ENCODE results near the gene CERS6.
A peak's percentile ranks its signal among the peaks of the same experiment; 100 is the strongest.
"Not testable (repeated sequence)": the region's sequence is repeated elsewhere in the genome, so short reads cannot be mapped to it uniquely, and the experiment has no call there.

Gene CERS6

GRCh38 chr2:168455645-168456520 is at the start of gene CERS6:
Gene CERS6, plus strand, starts transcription at chr2:168456272. Its CDS starts 177 bp downstream, at chr2:168456449.
- DNase-seq: peak; percentile 32 to 73 (median 52)

DNA sequence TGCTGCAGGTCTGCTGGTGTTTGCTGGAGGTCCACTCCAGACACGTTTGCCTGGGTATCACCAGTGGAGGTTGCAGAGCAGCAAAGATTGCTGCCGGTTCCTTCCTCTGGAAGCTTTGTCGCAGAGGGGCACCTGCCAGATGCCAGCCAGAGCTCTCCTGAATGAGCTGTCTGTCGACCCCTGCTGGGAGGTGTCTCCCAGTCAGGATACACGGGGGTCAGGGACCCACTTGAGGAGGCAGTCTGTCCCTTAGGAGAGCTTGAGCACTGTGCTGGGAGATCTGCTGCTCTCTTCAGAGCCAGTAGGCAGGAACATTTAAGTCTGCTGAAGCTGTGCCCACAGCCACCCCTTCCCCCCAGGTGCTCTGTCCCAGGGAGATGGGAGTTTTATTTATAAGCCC is 43.8 kb upstream of the CERS6 start:
- DNase-seq: not testable (repeated sequence)

- peak in 1 of 6 experiments; percentile 1 for DNase-seq
Observed at GRCh38 chr2:168413101-168413500, 43.0 kb upstream of the CERS6 start.

DNA sequence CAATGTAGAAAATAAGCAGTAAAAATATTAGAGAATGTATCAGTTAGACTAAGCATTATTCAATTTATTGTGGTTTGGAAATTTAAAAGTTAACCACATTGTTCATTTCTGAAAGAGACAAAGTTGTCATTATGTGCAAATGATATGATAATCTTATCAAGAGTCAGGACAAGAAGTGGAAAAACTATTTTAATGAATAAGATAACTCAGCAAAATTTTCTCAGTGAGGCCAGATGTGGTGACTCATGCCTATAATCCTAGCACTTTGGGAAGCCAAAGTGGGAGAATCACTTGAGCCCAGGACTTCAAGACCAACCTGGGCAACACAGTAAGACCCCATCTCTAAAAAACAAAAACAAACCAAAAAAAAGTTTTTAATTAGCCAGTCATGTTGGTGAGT is 39.5 kb upstream of the CERS6 start:
- no peak for DNase-seq

DNA sequence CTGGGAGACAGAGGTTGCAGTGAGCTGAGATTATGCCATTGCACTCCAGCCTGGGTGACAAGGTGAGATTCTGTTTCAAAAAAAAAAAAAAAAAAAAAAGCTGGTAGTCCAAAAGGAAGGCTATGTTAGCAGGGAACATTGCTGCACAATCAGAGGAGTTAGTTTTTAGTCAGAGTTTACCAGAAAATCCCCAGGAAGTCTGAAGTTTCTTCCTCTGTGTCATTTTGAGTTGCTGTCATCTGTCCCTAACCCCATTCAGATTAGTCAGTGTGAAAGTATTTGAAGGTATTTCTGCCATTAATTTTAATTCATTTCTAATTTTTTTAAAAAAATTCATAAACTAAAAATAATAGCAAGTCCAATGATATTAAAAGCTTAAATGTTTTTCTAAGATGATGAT is 33.5 kb upstream of the CERS6 start:
- no peak for DNase-seq

- no peak for DNase-seq
Observed at GRCh38 chr2:168424112-168424951, 31.7 kb upstream of the CERS6 start.

DNA sequence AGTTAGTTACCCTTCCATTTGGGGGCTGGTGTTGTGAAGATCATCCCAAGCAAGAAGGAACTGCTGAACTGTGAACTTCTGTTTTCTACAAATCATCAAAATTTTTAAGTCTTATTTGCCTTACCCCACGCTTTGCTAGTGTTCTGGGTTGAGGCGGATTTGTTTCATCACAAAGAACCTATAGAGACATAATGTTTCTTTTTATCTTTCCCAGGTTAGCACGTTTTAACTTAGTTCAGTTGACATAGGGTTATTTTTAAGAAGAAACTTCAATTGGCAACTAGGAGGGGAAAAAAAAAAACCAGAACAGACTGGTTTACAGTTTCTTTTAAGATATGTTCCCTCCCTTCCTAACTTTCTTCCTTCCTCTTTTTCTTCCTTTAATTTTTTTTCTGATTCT is 31.1 kb upstream of the CERS6 start:
- DNase-seq: no peak

DNA sequence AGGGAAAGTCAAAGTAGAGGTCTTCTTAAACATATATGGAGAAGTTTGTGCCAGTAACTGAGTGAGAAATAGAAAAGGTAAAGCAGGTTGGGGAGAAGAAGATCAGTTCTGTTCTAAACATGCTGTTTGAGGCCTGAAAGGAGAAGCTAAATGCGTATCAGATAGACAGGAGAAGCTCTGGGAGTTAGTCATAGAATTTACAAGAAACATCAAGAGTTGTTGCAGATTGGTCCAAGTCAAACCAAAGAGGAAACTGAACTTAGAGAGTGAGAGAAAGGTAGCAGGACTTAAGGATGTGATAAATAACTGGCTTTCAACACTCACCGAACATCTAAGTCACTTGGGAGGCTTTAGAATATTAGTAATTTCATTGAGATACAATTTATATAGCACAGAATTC is 29.2 kb upstream of the CERS6 start:
- DNase-seq: no peak

DNA sequence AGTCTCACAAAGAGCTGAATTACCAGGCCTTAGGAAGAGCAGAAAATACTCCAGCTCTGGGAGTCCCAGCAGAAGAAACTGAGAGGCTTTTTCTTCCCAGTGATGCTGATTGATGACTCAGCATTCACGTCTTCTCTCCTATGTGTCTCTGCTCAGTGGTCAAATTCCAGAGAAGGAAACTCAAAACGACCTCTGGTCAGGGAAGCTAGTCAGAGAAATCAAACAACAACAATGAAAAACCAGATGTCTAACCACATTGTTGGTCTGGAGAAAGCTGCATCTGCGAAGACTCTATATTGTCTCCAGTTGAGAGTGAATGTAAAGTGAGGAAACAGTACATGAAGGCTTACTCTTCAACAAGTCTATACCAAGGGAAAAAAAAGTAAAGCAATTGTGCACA is 28.6 kb upstream of the CERS6 start:
- DNase-seq: no peak

GRCh38 chr2:168428431-168428830 is 27.6 kb upstream of the CERS6 start:
- no peak for DNase-seq

DNA sequence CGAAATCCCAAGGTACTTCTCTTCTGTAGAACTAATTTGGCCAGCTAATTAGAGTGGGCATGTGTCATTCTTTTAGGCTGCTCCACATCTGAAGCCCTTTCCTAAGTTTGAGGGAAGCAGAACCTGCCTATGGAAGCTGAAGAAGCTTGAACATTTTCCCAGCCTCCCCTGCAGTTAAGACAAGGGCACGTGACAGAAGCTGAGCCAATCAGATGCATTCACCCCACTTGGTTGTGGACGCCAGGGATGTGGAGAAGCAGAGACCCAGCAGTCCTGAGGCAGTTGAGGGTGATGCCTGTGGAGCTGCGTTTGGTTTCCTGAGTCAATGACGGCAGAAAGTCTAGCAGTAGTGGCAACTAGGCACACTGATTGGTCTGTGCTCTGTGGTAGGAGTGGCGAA is 26.1 kb upstream of the CERS6 start:
- DNase-seq: no peak

- no peak for DNase-seq
Observed at GRCh38 chr2:168430431-168430830, 25.6 kb upstream of the CERS6 start.

DNA sequence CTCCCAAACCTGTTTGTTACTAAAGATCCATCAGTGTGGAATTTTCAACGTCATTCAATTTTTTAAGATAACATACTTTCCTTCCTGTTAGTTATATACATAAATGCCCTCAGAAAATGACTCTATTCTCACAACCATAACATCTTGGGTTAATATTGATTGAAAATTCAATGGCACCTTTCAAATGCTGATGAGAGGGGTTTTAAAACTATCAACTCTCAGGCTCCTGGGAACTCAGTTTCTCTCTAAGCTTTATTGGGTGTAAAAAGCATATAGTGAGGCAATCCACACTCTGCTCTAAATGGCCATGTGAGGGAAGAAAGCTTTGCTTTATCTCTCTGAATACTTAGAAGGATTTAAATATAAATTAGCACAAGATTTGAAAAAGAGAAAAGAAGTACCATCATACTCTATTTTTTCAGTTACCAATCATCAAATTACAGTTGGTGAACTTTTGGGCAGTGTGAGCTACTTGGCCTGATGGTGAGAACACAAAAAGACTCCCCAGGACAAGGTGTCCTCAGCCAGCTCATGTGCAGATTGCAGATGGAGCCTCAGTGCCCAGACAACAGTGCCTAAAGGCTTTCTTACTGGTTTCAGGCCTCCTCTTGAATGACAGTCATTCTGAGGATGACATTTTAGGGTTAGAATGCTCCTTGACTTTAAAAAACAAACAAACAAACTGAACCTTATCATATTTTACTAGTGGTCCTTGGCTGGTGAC is 24.6 kb upstream of the CERS6 start:
- no peak for DNase-seq

- DNase-seq: no peak
Observed at GRCh38 chr2:168432100-168432499, 24.0 kb upstream of the CERS6 start.

DNA sequence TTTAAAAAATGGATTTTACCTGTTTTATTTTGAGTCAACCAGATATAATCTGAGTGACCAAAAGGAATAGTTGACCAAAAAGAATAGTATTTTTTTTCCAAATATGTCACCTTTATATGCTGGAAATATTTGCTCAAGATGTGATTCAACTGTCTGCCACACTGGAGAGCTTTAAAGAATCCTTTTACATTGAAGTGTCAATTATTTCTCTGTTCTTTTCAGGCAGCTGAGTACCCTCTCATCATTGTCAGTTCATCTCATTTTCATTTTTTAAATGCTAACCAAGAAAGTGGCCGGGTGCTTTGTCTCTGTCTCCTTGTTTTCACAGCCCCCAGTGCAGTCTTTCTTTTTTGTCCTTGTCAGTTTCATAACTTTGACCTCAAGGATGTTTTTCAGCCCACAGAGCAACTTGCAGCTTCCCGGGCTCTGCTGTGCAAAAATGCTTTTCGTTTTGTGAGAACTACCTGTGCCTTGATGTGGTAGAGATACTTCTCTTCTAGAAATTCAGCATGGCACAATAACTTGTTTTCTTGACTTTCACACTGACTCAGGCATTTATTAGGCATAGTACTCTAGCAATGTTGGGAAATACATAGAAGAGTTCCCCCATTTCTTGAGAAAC is 23.4 kb upstream of the CERS6 start:
- peak in 3 of 6 experiments; percentile 49 to 71 (median 66) for DNase-seq

GRCh38 chr2:168433527-168433926 is 22.5 kb upstream of the CERS6 start:
- DNase-seq: no peak

DNA sequence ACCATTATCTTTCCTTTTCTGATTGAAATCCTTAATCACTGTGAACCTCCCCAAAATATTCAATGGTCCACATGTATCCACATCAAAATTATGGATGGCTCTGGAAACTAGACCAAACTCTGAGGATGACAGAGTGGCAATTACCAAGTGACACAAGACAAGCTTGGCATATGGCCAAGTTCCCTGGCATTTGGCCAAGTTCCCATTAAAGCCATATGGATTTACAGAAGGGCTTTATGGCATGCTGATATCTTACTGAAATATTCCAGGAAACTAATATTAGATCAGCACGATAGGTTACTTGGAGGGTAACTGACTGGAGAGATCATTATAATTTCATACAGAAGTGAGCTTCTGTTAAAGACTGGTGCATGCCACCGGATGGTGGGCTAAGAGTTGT is 21.9 kb upstream of the CERS6 start:
- DNase-seq: peak in 1 of 6 experiments; percentile 3

DNA sequence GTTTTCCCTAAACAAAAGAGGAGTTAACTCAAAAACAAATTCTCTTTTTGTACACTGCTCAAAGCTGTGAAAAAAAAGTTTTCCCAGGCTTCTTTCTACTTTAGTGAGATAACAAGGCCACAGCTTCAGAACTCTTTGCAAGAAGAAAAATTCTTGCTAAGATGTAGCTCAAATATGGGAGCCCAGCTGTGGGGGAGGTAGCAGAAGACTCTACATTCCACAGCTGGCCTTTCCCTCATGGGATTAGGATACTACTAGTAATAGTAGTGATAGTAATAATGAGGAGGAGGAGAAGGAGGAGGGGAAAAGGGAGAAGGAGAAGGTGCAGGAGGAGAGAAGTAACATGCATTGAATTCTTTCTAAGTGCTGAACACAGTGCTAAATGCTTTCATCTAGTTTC is 19.2 kb upstream of the CERS6 start:
- DNase-seq: no peak

DNA sequence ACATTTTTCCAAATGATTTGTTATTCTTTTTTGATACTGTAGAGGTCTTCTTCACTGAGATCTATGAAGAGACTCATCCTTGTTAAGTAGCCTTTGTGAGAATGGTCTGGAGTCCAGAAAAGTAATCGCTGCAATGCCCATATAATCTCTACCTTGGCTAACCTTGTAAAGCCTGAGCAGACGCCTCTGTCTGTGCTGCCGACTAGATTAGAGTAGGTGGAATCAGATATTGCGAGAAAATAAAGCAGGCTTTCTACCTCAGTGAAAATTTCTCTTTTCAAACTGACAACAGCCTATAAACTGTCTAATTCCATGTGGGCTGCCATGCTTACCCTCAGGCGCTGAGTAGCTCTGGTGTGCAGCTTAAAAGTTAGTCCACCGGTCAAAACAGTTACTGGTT is 17.5 kb upstream of the CERS6 start:
- no peak for DNase-seq

DNA sequence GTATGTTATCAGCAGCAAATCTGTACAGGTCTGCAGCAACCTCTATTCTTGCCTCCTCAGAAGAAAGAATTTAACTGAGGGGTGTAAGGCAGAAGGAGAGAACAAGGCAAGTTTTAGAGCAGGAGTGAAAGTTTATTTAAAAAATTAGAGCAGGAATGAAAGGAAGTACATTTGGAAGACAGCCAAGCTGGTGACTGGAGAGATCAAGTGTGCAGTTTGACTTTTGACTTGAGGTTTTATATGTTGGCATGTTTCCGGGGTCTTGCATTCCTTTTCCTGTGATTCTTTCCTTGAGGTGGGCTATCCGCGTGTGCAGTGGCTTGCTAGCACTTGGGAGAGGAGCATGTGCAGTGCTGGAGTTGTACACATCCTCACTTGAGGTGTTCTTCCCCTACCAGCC is 16.5 kb upstream of the CERS6 start:
- peak in 2 of 6 experiments; percentile 7 to 27 for DNase-seq

DNA sequence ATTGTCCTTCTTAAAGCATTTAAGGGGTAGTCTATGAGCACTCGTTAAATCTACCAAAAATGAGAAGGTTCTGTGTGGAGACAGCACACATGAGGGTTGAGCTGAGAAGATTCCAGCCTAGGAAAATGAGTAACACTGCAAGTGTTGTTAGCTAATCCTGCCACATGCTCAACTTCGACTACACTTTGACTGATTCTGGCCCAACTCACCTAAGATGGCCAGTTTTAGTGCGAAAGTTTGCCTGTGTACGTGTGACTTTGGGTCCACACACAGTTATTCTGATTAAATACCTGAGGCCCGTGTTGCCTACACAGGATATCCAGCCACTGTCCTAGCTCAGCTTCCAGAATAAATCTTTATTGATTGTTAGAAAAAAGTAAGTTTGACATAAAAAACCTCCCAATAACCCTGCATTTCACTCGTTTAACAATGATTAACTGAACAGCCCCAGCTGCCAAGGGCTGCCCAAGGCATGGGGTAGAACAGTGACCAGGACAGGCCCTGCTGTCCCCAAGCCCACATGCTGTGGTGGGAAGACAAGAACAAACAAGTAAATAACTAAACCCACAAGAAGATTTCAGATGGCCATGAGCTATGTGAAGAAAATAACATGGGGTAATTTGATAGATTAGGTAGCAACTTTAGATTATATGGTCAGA is 14.7 kb upstream of the CERS6 start:
- DNase-seq: no peak

- DNase-seq: no peak
Observed at GRCh38 chr2:168443818-168444217, 12.3 kb upstream of the CERS6 start.

Data from stimulated activated naive CD4-positive, alpha-beta T cell (primary cell).